Lung (tissue), 12 donors: ENCODE measurements around the gene TFF1. TPM values are rescaled to one million over a fixed set of nuclear protein-coding genes. Genes with fewer than 3 reads are reported as not detected.

Experiments used
- ATAC-seq: fragments of 200-7000 bp; cut with Tn5 transposase; one replicate; pipeline ENCODE4 v1.9.1; 2020; ENCODE audit warnings: moderate number of reproducible peaks; ENCODE audit not compliant: insufficient read depth, low FRiP score
- DNase-seq, 3 donors: peaks; one replicate each; pipeline ENCODE4 v3.0.0-alpha.2; 2013 to 2017
- H3K27ac ChIP-seq, 2 donors: one replicate each; pipeline ENCODE4 v1.5.1; 2013; ENCODE audit warnings: mild to moderate bottlenecking in 2 of 2, moderate library complexity in 2 of 2, control low read depth in 1 of 2, inconsistent platforms in 1 of 2, low read depth in 1 of 2, low read length in 1 of 2
- H3K27me3 ChIP-seq, 3 donors: one replicate each; pipeline ENCODE4 v1.5.1; 2013; ENCODE audit warnings: low read length in 2 of 3; ENCODE audit not compliant: control insufficient read depth in 3 of 3, insufficient read depth in 3 of 3
- H3K36me3 ChIP-seq, 4 donors: one replicate each; pipeline ENCODE4 v1.5.1; 2013; ENCODE audit warnings: low read length in 4 of 4, mild to moderate bottlenecking in 1 of 4, moderate library complexity in 1 of 4; ENCODE audit not compliant: control insufficient read depth in 4 of 4, insufficient read depth in 4 of 4
- H3K4me1 ChIP-seq, 5 donors: one replicate each; pipeline ENCODE4 v1.5.1; 2013; ENCODE audit warnings: low read length in 5 of 5, mild to moderate bottlenecking in 2 of 5, moderate library complexity in 1 of 5; ENCODE audit not compliant: control insufficient read depth in 5 of 5, insufficient read depth in 5 of 5
- H3K4me3 ChIP-seq: one replicate; pipeline ENCODE4 v1.5.1; 2013; ENCODE audit warnings: mild to moderate bottlenecking, control low read depth, moderate library complexity
- H3K9ac ChIP-seq, 2 donors: one replicate each; pipeline ENCODE4 v1.5.1; 2013; ENCODE audit warnings: low read length in 2 of 2, control low read depth in 1 of 2; ENCODE audit not compliant: insufficient read depth in 1 of 2
- H3K9me3 ChIP-seq, 4 donors: one replicate each; pipeline ENCODE4 v1.5.1; 2013; ENCODE audit warnings: low read length in 3 of 4, mild to moderate bottlenecking in 1 of 4, moderate library complexity in 1 of 4; ENCODE audit not compliant: control insufficient read depth in 4 of 4, insufficient read depth in 3 of 4
- WGBS, 2 donors: extraction: QIAGEN DNeasy Blood & Tissue Kit; methylation state at CpG; one replicate each; pipeline ENCODE4 v1.1.7; 2013; 5-methylcytosine and 5-hydroxymethylcytosine counted together
- polyA plus RNA-seq, 2 donors: library from polyadenylated mRNA; stranded (reverse); fragments of 200-250 nt; gene quantifications; one replicate each; pipeline ENCODE4 v1.2.1, GENCODE V29; 2013
- total RNA-seq, 2 donors: library from RNA; depleted of rRNA in 1 of 2; stranded (reverse); fragments of >200 nt in 1 of 2; gene quantifications; one replicate each; pipeline ENCODE4 v1.2.1, GENCODE V29; 2014 to 2021
- TF ChIP-seq, protein P1 (sequence below): IDR thresholded peaks from 2 replicates; pipeline ENCODE4 v1.5.1; 2012; ENCODE audit warnings: mild to moderate bottlenecking; ENCODE audit errors: control extremely low read depth, extremely low read depth
- donor health status: control.
- donor health status: control.
- donor health status: Bipolar disorder and iron deficiency.
- donor health status: healthy.
- donor health status: DM: yes; HTN: yes; CAD: no.

TFF1 gene
- total and polyA plus RNA-seq, 4 donors = 0.83 to 3.8 (median 1.2) TPM; not detected in 1

- no peaks in the 10 kb centered on the region for H3K27me3 ChIP-seq
- H3K9ac ChIP-seq = no peak overlapping the region
- H3K36me3 ChIP-seq = no peaks in the 10 kb centered on the region
- H3K4me3 ChIP-seq = no peak overlapping the region
- DNase-seq = no peak
- H3K27ac ChIP-seq = no peak overlapping the region
- H3K9me3 ChIP-seq = peaks cover 0 to 3% (median 0%) of the 10 kb centered on the region in 4 donors
- TF ChIP-seq, protein P1, sequence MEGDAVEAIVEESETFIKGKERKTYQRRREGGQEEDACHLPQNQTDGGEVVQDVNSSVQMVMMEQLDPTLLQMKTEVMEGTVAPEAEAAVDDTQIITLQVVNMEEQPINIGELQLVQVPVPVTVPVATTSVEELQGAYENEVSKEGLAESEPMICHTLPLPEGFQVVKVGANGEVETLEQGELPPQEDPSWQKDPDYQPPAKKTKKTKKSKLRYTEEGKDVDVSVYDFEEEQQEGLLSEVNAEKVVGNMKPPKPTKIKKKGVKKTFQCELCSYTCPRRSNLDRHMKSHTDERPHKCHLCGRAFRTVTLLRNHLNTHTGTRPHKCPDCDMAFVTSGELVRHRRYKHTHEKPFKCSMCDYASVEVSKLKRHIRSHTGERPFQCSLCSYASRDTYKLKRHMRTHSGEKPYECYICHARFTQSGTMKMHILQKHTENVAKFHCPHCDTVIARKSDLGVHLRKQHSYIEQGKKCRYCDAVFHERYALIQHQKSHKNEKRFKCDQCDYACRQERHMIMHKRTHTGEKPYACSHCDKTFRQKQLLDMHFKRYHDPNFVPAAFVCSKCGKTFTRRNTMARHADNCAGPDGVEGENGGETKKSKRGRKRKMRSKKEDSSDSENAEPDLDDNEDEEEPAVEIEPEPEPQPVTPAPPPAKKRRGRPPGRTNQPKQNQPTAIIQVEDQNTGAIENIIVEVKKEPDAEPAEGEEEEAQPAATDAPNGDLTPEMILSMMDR = no peak
- H3K4me1 ChIP-seq = no peaks in the 10 kb centered on the region
- ATAC-seq = no peak
- WGBS, 2 donors = 72 to 87% methylated on average over 2 of the region's 2 CpGs
Observed at GRCh38 chr21:42401820-42402251, 35.5 kb upstream of the TFF1 start.

DNA sequence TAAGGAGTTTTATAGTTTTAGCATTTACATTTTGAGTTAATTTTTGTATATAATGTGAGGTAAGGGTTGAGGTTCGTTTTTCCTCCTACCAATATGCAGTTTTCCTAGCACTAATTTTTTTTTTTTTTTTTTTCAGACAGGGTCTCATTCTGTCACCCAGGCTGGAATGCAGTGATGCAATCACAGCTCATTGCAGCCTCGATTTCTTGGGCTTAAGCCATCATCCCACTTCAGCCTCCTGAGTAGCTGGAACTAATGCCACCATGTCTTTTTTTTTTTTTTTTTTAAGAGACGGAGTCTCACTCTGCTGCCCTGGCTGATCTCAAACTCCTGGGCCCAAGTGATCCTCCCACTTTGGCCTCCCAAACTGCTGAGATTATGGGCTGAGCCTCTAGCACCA lies 34.8 kb upstream of the TFF1 start:
- no peak overlapping the region for H3K27ac ChIP-seq

GRCh38 chr21:42400525-42400924 lies 34.2 kb upstream of the TFF1 start:
- Histone ChIP-seq H3K4me3 (no peak overlapping the region), H3K9ac (no peak overlapping the region), H3K4me1 (peaks cover 0 to 3% (median 0%) of the 10 kb centered on the region in 5 donors), H3K27ac (no peak overlapping the region), H3K27me3 (no peaks in the 10 kb centered on the region), H3K9me3 (peaks cover 0 to 3% (median 0%) of the 10 kb centered on the region in 4 donors), H3K36me3 (no peaks in the 10 kb centered on the region)
- DNase-seq = no peak
- 73 to 83% methylated on average over 4 of the region's 4 CpGs for WGBS, 2 donors
- no peak for ATAC-seq
- TF ChIP-seq, protein P1 = no peak

More for the DNA sequence above, 34.8 kb upstream of the TFF1 start:
- H3K4me1 ChIP-seq = peaks cover 0 to under 1% (median 0%) of the 10 kb centered on the region in 5 donors
- WGBS, 2 donors = 50 to 67% methylated on average over 3 of the region's 3 CpGs
- H3K27me3 ChIP-seq = no peaks in the 10 kb centered on the region
- no peak overlapping the region for H3K9ac ChIP-seq
- peak; percentile 27 for ATAC-seq
- H3K4me3 ChIP-seq = no peak overlapping the region
- DNase-seq = peak; percentile 55 to 80 (median 57)
- H3K9me3 ChIP-seq = peaks cover 0 to 3% (median 0%) of the 10 kb centered on the region in 4 donors
- TF ChIP-seq, protein P1 = no peak
- H3K36me3 ChIP-seq = no peaks in the 10 kb centered on the region
